ENCODE data around the gene HEXIM1. TPM values are rescaled to one million over a fixed set of nuclear protein-coding genes. Genes with fewer than 3 reads are reported as not detected.

HEXIM1 gene
- total RNA-seq, 2 donors from 2014 or later, result 34.5 to 67.1 TPM

DNA sequence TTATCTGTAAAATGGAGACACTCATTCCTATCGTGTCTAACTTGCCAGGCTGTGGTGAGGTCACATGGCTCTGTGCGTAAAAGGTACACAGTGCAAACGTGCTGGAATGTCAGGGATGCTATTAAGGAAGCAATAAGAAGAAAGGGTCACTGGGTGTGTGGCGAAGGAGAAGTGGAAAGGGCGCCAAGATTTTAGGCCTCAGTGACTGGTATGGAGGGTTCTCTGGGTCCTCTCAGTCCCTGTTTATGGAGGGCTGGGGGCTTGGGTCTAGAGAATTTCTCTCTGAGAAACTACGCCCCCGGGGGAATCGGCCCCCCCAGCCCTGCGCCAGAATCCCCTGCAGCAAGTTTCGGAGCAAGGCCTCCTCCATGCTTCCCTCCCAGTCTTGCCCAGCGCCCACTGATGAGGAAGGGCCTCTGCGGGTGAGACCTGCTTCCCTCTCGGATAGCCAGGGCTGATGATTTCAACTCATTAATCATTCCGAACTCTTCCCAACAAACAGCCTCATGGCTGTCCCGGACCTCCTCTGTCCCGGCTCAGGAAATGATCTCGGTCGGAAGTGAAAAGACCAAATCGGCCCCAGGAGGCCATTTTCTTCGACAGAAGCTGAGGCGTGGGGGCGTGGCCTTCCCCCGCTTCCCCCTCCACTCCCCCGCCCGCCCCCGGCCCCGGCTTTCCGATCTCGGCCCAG, 1.2 kb upstream of the HEXIM1 start:
- intact Hi-C loops (cut with DNase I), result loop anchor here (5.0 kb wide), 1 partner anchor 170 kb away; the partner anchor contains the start of gene MAP3K14
- TF ChIP-seq POLR2A (IDR thresholded peaks at IDR 0.05) (peak; percentile 45), POLR2AphosphoS5 (IDR thresholded peaks at IDR 0.05) (peak; percentile 91)
- TF ChIP-seq, protein P1, sequence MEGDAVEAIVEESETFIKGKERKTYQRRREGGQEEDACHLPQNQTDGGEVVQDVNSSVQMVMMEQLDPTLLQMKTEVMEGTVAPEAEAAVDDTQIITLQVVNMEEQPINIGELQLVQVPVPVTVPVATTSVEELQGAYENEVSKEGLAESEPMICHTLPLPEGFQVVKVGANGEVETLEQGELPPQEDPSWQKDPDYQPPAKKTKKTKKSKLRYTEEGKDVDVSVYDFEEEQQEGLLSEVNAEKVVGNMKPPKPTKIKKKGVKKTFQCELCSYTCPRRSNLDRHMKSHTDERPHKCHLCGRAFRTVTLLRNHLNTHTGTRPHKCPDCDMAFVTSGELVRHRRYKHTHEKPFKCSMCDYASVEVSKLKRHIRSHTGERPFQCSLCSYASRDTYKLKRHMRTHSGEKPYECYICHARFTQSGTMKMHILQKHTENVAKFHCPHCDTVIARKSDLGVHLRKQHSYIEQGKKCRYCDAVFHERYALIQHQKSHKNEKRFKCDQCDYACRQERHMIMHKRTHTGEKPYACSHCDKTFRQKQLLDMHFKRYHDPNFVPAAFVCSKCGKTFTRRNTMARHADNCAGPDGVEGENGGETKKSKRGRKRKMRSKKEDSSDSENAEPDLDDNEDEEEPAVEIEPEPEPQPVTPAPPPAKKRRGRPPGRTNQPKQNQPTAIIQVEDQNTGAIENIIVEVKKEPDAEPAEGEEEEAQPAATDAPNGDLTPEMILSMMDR (IDR thresholded peaks at IDR 0.05), result peak in 1 of 4 experiments; percentile 2
- DNase-seq (ENCODE audit: low spot score), result peak; percentile 76
- Histone ChIP-seq H3K27me3 (replicated peaks; ENCODE audit: insufficient read depth) (no peaks in the 10 kb centered on the region), H3K4me3 (peak overlapping the region; percentile 56 to 63), H3K4me1 (replicated peaks) (no peaks in the 10 kb centered on the region), H3K36me3 (no peaks in the 10 kb centered on the region), H3K27ac (peak overlapping the region; percentile 99), H3K9me3 (no peaks in the 10 kb centered on the region)
- 4% methylated on average over 29 of the region's 29 CpGs for WGBS

DNA sequence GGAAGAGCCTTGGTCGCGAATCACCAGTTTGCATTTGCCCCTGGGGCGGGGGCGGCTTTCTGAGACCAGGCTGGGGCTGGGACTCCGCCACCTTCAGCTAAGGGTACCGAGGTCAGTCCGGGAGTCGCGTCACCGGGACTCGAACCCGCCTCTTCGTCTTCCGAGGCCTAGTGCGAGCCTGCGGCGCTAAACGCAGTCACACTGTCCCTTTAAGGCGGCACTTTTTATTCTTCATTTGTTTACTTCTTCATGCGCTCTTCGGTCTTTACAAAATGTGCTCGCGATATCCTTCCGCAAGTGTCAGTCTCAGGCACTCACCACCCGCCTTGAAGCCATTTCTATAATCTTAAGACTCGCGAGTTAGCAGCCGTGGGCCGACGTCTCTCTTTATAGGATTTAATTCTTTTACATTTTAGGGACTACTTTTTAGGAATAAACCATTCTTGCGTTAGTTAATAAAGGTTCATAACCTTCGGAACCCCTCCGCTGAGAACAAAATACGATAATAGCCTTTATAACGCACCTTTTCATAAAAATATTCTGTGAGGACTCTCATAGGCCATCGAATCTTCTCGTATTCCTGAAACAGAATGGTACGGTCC, 593 bp upstream of the HEXIM1 start:
- Histone ChIP-seq H3K4me3 (peak overlapping the region; percentile 56 to 63), H3K27ac (peak overlapping the region; percentile 99), H3K36me3 (no peaks in the 10 kb centered on the region), H3K9me3 (no peaks in the 10 kb centered on the region), H3K27me3 (replicated peaks; ENCODE audit: insufficient read depth) (no peaks in the 10 kb centered on the region), H3K4me1 (replicated peaks) (no peaks in the 10 kb centered on the region)
- peak; percentile 17 for TF ChIP-seq POLR2A (IDR thresholded peaks at IDR 0.05)
- TF ChIP-seq, protein P1 (IDR thresholded peaks at IDR 0.05), result peak in 1 of 4 experiments; percentile 20
- peak; percentile 79 for TF ChIP-seq POLR2AphosphoS5 (IDR thresholded peaks at IDR 0.05)
- peak; percentile 81 for DNase-seq (ENCODE audit: low spot score)
- intact Hi-C loops (cut with DNase I), result loop anchor here (5.0 kb wide), 1 partner anchor 170 kb away; the partner anchor contains the start of gene MAP3K14
- under 1% methylated on average over 38 of the region's 38 CpGs for WGBS

DNA sequence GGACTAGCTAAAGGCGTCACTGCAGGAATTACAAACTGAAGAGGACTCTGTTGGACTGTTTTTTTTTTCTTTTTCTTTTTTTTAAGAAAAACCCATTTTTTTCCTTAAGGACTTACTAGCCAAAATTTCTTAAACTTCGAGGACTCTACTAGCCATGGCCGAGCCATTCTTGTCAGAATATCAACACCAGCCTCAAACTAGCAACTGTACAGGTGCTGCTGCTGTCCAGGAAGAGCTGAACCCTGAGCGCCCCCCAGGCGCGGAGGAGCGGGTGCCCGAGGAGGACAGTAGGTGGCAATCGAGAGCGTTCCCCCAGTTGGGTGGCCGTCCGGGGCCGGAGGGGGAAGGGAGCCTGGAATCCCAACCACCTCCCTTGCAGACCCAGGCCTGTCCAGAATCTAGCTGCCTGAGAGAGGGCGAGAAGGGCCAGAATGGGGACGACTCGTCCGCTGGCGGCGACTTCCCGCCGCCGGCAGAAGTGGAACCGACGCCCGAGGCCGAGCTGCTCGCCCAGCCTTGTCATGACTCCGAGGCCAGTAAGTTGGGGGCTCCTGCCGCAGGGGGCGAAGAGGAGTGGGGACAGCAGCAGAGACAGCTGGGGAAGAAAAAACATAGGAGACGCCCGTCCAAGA, 878 bp downstream of the HEXIM1 start:
- H3K27me3 ChIP-seq (replicated peaks; ENCODE audit: insufficient read depth), result no peaks in the 10 kb centered on the region
- intact Hi-C loops (cut with DNase I), result loop anchor here (5.0 kb wide), 1 partner anchor 168 kb away; the partner anchor contains the start of gene MAP3K14
- peak overlapping the region; percentile 64 to 74 for H3K4me3 ChIP-seq
- no peaks in the 10 kb centered on the region for H3K36me3 ChIP-seq
- TF ChIP-seq POLR2AphosphoS5 (IDR thresholded peaks at IDR 0.05), result peak; percentile 67
- peak; percentile 48 for TF ChIP-seq POLR2A (IDR thresholded peaks at IDR 0.05)
- TF ChIP-seq, protein P1 (IDR thresholded peaks at IDR 0.05), result peak; percentile 64 to 93 (median 84)
- DNase-seq (ENCODE audit: low spot score), result peak; percentile 83
- under 1% methylated on average over 32 of the region's 32 CpGs for WGBS
- no peaks in the 10 kb centered on the region for H3K4me1 ChIP-seq (replicated peaks)
- no peaks in the 10 kb centered on the region for H3K9me3 ChIP-seq
- peak overlapping the region; percentile 99 for H3K27ac ChIP-seq

DNA sequence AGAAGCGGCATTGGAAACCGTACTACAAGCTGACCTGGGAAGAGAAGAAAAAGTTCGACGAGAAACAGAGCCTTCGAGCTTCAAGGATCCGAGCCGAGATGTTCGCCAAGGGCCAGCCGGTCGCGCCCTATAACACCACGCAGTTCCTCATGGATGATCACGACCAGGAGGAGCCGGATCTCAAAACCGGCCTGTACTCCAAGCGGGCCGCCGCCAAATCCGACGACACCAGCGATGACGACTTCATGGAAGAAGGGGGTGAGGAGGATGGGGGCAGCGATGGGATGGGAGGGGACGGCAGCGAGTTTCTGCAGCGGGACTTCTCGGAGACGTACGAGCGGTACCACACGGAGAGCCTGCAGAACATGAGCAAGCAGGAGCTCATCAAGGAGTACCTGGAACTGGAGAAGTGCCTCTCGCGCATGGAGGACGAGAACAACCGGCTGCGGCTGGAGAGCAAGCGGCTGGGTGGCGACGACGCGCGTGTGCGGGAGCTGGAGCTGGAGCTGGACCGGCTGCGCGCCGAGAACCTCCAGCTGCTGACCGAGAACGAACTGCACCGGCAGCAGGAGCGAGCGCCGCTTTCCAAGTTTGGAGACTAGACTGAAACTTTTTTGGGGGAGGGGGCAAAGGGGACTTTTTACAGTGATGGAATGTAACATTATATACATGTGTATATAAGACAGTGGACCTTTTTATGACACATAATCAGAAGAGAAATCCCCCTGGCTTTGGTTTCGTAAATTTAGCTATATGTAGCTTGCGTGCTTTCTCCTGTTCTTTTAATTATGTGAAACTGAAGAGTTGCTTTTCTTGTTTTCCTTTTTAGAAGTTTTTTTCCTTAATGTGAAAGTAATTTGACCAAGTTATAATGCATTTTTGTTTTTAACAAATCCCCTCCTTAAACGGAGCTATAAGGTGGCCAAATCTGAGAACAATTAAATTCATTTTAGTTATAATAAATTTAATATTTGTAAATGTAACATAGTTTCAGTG, 1.7 kb downstream of the HEXIM1 start:
- TF ChIP-seq POLR2A (IDR thresholded peaks at IDR 0.05) (peak; percentile 8), POLR2AphosphoS5 (IDR thresholded peaks at IDR 0.05) (no peak)
- no peaks in the 10 kb centered on the region for H3K4me1 ChIP-seq (replicated peaks)
- peak overlapping the region; percentile 64 to 74 for H3K4me3 ChIP-seq
- no peaks in the 10 kb centered on the region for H3K36me3 ChIP-seq
- intact Hi-C loops (cut with DNase I), result loop anchor here (5.0 kb wide), 1 partner anchor 167 kb away; the partner anchor contains the start of gene MAP3K14
- peak overlapping the region; percentile 99 for H3K27ac ChIP-seq
- under 1% methylated on average over 56 of the region's 56 CpGs for WGBS
- H3K9me3 ChIP-seq, result no peaks in the 10 kb centered on the region
- peak; percentile 68 for DNase-seq (ENCODE audit: low spot score)
- H3K27me3 ChIP-seq (replicated peaks; ENCODE audit: insufficient read depth), result no peaks in the 10 kb centered on the region

Data from prostate gland (tissue), 2 donors.